Right cardiac atrium (tissue), 5 donors: ENCODE measurements around the gene P2RY6. TPM values are rescaled to one million over a fixed set of nuclear protein-coding genes. Genes with fewer than 3 reads are reported as not detected.
"Not testable (repeated sequence)": the region's sequence is repeated elsewhere in the genome, so short reads cannot be mapped to it uniquely, and the experiment has no call there.

ENCODE experiments used
- ATAC-seq, 2 donors: fragments of 200-7000 bp; cut with Tn5 transposase; one replicate each; pipeline versions ENCODE4 v1.8.0 to v1.9.1; 2020; ENCODE audit warnings: moderate library complexity in 2 of 2, mild to moderate bottlenecking in 1 of 2
- DNase-seq, 3 donors: peaks; one replicate each; pipeline ENCODE4 v3.0.0-alpha.2; 2020
- H3K27ac ChIP-seq: one replicate; pipeline ENCODE4 v1.5.1; 2013; ENCODE audit warnings: mild to moderate bottlenecking, low read length, control low read depth, moderate library complexity
- H3K27me3 ChIP-seq: one replicate; pipeline ENCODE4 v1.6.1; 2013; ENCODE audit not compliant: control insufficient read depth, insufficient read depth
- H3K4me1 ChIP-seq: one replicate; pipeline ENCODE4 v1.6.1; 2013; ENCODE audit warnings: low read length; ENCODE audit not compliant: control insufficient read depth, insufficient read depth
- H3K4me3 ChIP-seq: one replicate; pipeline ENCODE4 v1.5.1; 2013; ENCODE audit warnings: low read length, control low read depth
- H3K9me3 ChIP-seq: one replicate; pipeline ENCODE4 v1.6.1; 2013; ENCODE audit warnings: low read length; ENCODE audit not compliant: control insufficient read depth
- WGBS: extraction: QIAGEN DNeasy Blood & Tissue Kit; methylation state at CpG from one replicate; pipeline ENCODE4 v1.1.7; 2013; 5-methylcytosine and 5-hydroxymethylcytosine counted together
- intact Hi-C, 4 donors: fragments of 100-400 bp; cut with DNase I; formaldehyde crosslinking; loops; one replicate each; pipeline versions ENCODE4 v1.11.0 to v1.14.0; 2022 to 2023
- polyA plus RNA-seq: library from polyadenylated mRNA; stranded (reverse); fragments of 200-250 nt; gene quantifications from one replicate; pipeline ENCODE4 v1.2.3, GENCODE V29; 2013
- total RNA-seq, 4 donors: library from RNA; stranded (reverse); fragmentation: NEBNext Ultra II Directional; extraction: Animal tissue kit (Norgen Biotek cat#: 25700); gene quantifications; one replicate each; pipeline ENCODE4 v1.2.1, GENCODE V29; 2021
- donor health status: healthy with polysubstance abuse.
- donor health status: DM: no; HTN: yes; CAD: no.
- donor health status: DM: no; HTN: no; CAD: no.
- donor health status: DM: no; HTN: yes; CAD: no; lungs with severe emphysema.
- donor health status: DM: yes; HTN: yes; CAD: no.

The P2RY6 gene
- total and polyA plus RNA-seq, 5 donors = 0.70 to 2.7 (median 1.9) TPM

DNA sequence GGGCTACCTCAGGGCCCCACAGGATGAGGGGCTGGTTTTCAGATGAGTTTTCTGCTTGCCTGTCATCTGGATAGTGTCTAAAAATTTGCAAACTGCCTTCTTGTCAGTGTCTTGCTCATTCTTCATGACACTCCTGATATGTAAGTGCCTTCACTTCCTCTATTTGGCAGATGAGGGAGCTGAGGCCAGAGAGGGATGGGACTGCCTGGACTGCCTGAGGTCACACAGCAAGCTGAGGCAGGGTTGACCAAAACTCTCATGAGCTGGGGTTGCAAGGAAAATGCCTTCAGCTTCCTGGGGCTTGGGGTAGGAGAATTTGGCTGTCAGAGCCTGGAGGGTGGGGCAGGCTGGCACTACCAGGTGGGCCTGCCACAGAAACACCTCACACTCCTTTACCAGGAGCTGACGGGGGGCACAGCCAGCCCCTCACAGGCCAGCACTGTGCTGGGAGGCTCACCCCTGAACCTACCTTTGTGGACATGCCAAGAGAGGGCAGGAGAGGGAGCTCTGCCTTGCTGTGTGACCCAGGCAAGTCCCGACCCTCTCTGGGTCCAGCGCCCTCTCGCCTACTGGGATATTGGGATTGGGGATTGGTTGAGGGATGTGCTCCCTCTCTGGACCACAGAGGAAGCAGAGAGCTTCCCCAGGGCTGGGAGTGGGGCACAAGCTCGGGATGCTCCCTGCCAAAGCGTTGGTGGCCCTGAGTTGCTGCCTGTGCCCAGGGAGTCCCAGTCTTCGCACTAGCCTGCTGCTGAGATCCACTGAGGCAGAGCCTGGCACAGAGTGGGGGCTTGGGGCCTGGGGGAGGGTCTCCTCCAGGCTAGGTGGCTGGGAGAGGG lies 1.9 kb upstream of the P2RY6 start:
- Histone ChIP-seq H3K27me3 (no peaks in the 10 kb centered on the region), H3K4me3 (no peak overlapping the region), H3K27ac (no peak overlapping the region), H3K4me1 (peaks cover 3% of the 10 kb centered on the region), H3K9me3 (no peaks in the 10 kb centered on the region)
- 96% methylated on average over 7 of the region's 7 CpGs for WGBS
- DNase-seq (no peak), ATAC-seq (no peak)
- intact Hi-C loops = no loop called here

DNA sequence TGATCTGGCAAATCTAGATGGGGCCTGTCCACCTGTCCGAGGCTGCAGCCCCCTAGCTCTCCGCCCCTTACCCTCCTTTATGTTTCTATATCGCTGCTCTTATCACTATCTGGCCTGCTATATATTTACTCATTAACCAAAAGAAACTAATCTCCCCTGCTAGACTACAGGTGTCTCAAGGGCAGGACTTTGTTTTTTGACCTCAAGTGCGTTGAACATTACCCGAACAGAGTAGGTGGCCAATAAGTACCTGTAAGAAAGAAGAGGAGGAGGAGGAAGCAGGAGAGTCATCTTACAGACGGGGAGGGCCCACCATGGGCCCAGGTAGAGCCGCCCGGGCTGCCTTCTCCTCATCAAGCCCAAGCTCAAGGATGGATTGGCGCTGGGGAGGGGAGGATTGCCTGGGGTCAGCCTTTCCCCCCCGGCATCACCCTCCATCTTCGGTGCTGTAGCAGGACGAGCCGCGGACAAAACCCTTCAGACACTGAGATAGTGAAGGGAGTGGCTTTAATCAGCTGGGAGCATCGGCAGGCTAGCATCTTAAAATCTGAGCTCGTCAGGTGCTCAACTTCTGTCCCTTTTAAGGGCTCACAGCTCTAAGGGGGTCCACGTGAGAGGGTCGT lies 1.2 kb upstream of the P2RY6 start:
- Histone ChIP-seq H3K9me3 (no peaks in the 10 kb centered on the region), H3K4me3 (no peak overlapping the region), H3K27ac (no peak overlapping the region), H3K4me1 (peaks cover 3% of the 10 kb centered on the region), H3K27me3 (no peaks in the 10 kb centered on the region)
- ATAC-seq (no peak), DNase-seq (no peak)
- 82% methylated on average over 18 of the region's 18 CpGs for WGBS
- intact Hi-C loops = no loop called here

DNA sequence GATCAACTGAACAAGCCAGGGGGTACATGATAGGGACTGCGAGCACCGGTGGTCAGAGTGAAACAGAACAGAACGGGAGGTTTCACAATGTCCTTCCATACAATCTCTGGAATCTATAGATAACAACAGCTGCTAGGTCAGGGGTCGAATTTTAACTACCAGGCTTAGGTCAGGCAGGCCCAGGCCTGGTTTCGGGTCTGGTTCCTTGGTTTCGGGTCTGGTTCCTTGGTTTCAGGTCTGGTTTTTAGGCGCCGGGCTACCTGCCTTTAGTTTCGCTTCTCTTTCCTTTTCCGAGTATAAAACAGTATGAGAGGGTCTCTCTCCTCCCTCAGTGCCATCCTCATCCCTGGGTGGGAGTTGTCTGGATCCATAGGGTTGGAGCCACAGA lies 666 bp upstream of the P2RY6 start:
- H3K4me1 ChIP-seq, ATAC-seq, H3K27ac ChIP-seq, intact Hi-C loops, DNase-seq, H3K4me3 ChIP-seq, H3K27me3 ChIP-seq, H3K9me3 ChIP-seq: not testable (repeated sequence)
- WGBS = 82% methylated on average over 10 of the region's 10 CpGs

DNA sequence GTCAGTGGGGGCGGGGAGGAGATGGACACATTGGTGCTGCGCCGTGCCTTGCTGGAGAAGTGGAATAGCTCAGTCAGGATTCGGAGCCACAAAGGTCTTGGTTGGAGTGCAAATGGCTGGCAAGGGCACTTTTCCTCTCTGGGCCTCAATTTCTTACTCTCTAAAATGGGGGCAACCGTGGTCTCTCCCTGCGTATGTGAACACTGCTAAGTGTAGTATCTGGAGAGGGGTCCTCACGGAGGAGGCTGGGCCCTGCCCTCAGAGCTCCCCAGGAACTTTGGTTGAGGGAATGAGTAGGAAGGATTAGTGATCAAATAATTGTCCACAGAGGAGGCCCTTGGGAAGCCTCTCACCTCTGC lies 521 bp downstream of the P2RY6 start:
- Histone ChIP-seq H3K9me3 (no peaks in the 10 kb centered on the region), H3K4me1 (no peaks in the 10 kb centered on the region), H3K27me3 (no peaks in the 10 kb centered on the region), H3K27ac (no peak overlapping the region), H3K4me3 (no peak overlapping the region)
- WGBS = 92% methylated on average over 7 of the region's 7 CpGs
- intact Hi-C loops = no loop called here
- no peak for DNase-seq
- no peak for ATAC-seq

DNA sequence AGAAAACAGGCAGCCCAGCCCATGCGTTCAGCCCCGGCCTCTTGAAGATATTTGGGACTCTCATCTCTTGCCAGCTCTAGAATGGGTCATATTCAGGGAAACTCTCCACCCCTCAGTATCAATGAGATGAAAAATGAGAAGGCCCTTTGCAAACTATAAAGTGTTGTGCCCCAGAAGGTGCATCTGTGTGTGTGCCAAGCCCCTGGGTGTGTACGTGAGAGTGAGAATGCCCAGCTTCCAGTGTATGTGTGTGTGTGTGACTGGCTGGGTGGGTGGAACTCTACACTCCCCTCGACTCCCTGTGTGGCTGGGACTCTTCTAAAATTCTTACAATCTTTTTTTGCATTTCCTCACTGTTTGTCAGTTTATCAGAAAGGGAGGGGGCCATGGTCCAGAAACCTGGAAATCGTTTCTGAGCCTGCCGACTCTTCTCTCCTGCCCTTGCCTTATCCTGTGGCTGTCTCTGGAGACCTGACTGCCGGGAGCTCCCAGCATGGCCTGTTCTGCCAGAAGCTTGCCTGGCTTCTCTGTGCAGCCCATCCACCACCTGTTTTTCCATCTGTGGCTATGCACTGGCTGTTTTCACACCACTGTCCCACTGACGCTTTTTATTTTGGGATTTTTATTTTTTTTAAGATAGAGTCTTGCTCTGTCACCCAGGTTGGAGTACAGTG lies 1.2 kb downstream of the P2RY6 start:
- intact Hi-C loops = no loop called here
- ATAC-seq = peak in 1 of 2 donors; percentile 19
- WGBS = 45% methylated on average over 8 of the region's 8 CpGs

DNA sequence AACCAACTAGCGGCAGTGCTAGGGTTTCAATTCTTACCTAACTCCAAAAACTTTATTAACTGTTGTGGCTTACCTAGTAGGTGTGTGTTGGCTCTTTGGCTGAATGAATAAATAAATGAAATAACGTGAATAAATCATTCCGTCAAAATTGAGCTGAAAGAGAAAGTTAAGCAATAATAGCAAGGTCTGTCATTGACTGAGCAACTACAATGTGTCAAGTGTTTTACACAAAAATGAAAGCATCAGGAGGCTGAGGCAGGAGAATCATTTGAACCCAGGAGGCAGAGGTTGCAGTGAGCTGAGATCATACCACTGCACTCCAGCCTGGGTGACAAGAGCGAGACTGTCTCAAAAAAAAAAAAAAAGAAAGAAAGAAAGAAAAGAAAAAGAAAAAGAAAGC lies 2.1 kb downstream of the P2RY6 start:
- H3K27ac ChIP-seq, H3K4me1 ChIP-seq, H3K4me3 ChIP-seq, ATAC-seq, H3K9me3 ChIP-seq, H3K27me3 ChIP-seq, intact Hi-C loops, DNase-seq: not testable (repeated sequence)
- 86% methylated on average over 4 of the region's 4 CpGs for WGBS

More for the DNA sequence above, 1.2 kb downstream of the P2RY6 start:
- DNase-seq = no peak
- H3K27ac ChIP-seq = no peak overlapping the region
- no peaks in the 10 kb centered on the region for H3K9me3 ChIP-seq
- H3K4me3 ChIP-seq = no peak overlapping the region
- no peaks in the 10 kb centered on the region for H3K27me3 ChIP-seq
- H3K4me1 ChIP-seq = no peaks in the 10 kb centered on the region

DNA sequence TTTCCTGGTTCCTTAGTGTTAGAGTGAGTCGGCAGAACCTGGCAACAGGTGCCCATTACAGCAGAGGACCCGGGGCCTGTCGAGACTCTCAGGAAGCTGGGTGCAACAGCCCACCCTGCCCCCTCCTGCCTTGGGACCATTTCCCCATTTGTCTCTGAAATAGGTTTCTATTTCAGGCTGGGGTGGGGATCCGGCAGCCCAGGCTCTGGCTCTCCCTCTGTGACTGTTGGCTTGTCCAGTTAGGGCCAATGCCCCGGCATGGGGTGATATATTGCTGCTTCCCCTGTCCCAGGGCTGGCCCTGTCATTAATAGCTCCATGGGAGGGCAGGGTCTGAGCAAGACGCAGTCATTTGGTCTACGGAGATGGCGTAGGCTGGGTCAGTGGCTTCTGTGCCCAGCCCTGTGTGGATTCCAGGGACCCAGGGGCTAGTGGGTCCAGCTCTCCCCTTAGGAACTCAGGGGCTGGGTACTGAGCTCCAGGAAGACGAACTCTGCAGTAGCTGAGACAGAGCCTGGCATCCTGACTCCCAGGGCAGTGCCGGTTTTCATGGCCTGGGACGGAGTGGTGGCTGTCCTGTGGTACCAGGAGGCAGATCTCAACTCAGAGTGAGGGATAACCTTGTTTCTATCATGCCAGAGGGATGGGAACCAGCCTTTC lies 2.7 kb downstream of the P2RY6 start:
- H3K4me3 ChIP-seq = no peak overlapping the region
- no peaks in the 10 kb centered on the region for H3K9me3 ChIP-seq
- no peaks in the 10 kb centered on the region for H3K27me3 ChIP-seq
- no peak overlapping the region for H3K27ac ChIP-seq
- ATAC-seq = peak; percentile 5 to 21
- no peaks in the 10 kb centered on the region for H3K4me1 ChIP-seq
- peak in 2 of 3 donors; percentile 62 to 68 for DNase-seq
- intact Hi-C loops = no loop called here
- WGBS = 83% methylated on average over 11 of the region's 11 CpGs

DNA sequence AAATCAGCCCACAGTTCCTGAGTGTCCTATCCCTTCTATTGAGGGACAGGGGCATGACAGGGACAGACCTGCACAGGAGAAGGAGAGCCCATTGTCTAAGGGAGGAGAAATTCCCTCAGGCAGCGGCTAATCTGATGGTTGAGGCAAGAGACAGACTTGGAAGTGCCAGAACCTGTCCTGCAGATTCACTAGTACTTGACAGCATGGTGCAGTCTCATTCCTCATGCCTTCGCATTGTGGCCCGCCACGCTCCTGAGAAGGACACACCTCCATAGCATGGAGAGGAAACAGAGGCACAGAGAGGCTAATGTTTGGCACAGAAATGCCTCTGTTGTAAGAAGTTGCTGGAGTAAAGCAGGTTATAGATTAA lies 3.2 kb downstream of the P2RY6 start:
- 94% methylated on average over 4 of the region's 4 CpGs for WGBS
- H3K27ac ChIP-seq = no peak overlapping the region
- intact Hi-C loops = no loop called here
- H3K4me1 ChIP-seq = no peaks in the 10 kb centered on the region
- H3K4me3 ChIP-seq = no peak overlapping the region
- no peaks in the 10 kb centered on the region for H3K9me3 ChIP-seq
- H3K27me3 ChIP-seq = no peaks in the 10 kb centered on the region
- ATAC-seq (no peak), DNase-seq (no peak)

DNA sequence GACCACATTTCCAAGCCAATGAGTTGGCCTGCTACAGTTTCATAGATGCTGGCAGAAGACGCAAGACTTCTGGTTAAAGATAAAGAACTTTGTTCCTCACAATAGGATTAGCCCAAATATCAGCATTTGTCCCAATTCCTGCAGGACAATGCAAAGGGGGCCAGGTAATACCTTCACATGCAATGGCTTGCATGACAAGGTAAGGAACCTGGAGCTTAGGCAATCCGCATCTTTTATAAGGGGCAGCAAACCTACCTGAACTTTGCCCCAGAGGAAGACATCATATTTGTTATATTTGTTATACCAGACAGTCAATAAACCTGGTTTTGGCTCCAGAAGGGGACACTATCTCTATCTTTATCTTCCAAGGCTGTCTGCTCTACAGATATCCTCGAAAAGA lies 5.3 kb downstream of the P2RY6 start:
- intact Hi-C loops = no loop called here
- 80% methylated on average over 3 of the region's 3 CpGs for WGBS
- H3K4me1 ChIP-seq = no peaks in the 10 kb centered on the region
- no peak for ATAC-seq
- H3K4me3 ChIP-seq = no peak overlapping the region
- H3K27ac ChIP-seq = no peak overlapping the region
- no peaks in the 10 kb centered on the region for H3K9me3 ChIP-seq
- no peaks in the 10 kb centered on the region for H3K27me3 ChIP-seq
- DNase-seq = no peak

DNA sequence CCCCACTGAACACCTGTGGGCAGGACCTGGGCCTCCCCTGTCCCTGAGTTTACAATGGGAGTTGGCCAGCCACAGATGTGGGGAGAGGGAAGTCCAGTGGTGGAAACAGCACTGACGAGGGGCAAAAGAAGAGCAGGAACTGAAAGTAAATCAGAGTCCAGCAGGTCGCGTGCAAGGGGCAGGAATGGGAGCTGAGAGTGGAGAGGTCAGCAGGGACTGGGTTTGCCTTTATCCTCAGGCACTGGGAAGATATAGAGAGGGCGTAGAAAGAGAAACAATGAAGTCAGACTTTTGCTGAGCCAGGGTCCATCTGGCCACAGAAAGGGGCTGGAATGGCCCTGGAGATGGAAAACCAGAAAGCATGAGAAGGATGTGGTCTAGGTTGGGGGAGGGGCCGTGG lies 8.5 kb downstream of the P2RY6 start:
- intact Hi-C loops = loop anchor here in 1 of 4 donors (10.0 kb wide), 1 partner anchor 96 kb away; no protein-coding TSS in a partner anchor
- H3K9me3 ChIP-seq = no peaks in the 10 kb centered on the region
- H3K4me1 ChIP-seq = no peaks in the 10 kb centered on the region
- peak in 1 of 3 donors; percentile 71 for DNase-seq
- no peaks in the 10 kb centered on the region for H3K27me3 ChIP-seq
- no peak overlapping the region for H3K4me3 ChIP-seq
- peak; percentile 34 to 38 for ATAC-seq
- WGBS = 65% methylated on average over 5 of the region's 5 CpGs
- H3K27ac ChIP-seq = no peak overlapping the region
